Endothelial cell of umbilical vein (primary cell): ENCODE data around the gene GNMT. TPM values are rescaled to one million over a fixed set of nuclear protein-coding genes. Genes with fewer than 3 reads are reported as not detected.

Experiments used
- BruUV-seq: library from RNA; stranded (reverse); fragments of 400-500 nt; replicated peaks from 2 replicates; lab custom pipeline; 2021; lab: Mats Ljungman, UMichigan
- CTCF ChIA-PET: fragments of 300-600, 350-600 bp; sonication (Branson Sonifier 250); formaldehyde crosslinking; loops from one replicate; lab custom pipeline; 2021; ENCODE audit warnings: antibody characterized with exemption, inconsistent platforms; lab: Charles Lee
- POLR2A ChIA-PET: fragments of 300-600, 350-600 bp; sonication (Branson Sonifier 250); formaldehyde crosslinking; loops from one replicate; lab custom pipeline; 2021; ENCODE audit warnings: antibody characterized with exemption, inconsistent platforms; lab: Charles Lee
- DNase-seq: peaks from one replicate; pipeline ENCODE4 v3.0.0-alpha.2; 2011; ENCODE audit warnings: low read depth, low spot score
- FAIRE-seq: peaks from 2 replicates; lab custom pipeline; 2011; peaks lifted over from hg19 to GRCh38; lab: Jason Lieb, UNC
- H2AFZ ChIP-seq: 2 replicates; pipeline ENCODE4 v1.6.0; 2012; ENCODE audit warnings: low read depth, low read length, control low read depth, inconsistent platforms
- H3K27ac ChIP-seq: 2 replicates; pipeline ENCODE4 v1.5.1; 2011; ENCODE audit warnings: low read depth, mild to moderate bottlenecking, control low read depth, low read length, moderate library complexity; ENCODE audit not compliant: insufficient read depth
- H3K27me3 ChIP-seq, 2 experiments: 2 replicates each; pipeline versions ENCODE4 v1.6.0 to v1.6.1; 2011; ENCODE audit warnings: low read length in 2 of 2, mixed read lengths in 1 of 2; ENCODE audit not compliant: control insufficient read depth in 2 of 2, insufficient read depth in 2 of 2
- H3K36me3 ChIP-seq, 2 experiments: 2 replicates in 1 of 2; 3 replicates in 1 of 2; pipeline ENCODE4 v1.5.1; 2011; ENCODE audit warnings: low read length in 2 of 2, mild to moderate bottlenecking in 1 of 2, moderate library complexity in 1 of 2; ENCODE audit not compliant: control insufficient read depth in 2 of 2, insufficient read depth in 2 of 2; ENCODE audit errors: extremely low read depth in 1 of 2
- H3K4me1 ChIP-seq: 3 replicates; pipeline ENCODE4 v1.5.1; 2011; ENCODE audit warnings: mild to moderate bottlenecking, low read length; ENCODE audit not compliant: control insufficient read depth, insufficient read depth; ENCODE audit errors: extremely low read depth
- H3K4me2 ChIP-seq: 2 replicates; pipeline ENCODE4 v1.6.1; 2011; ENCODE audit warnings: low read length, control low read depth, mixed read lengths; ENCODE audit not compliant: insufficient read depth
- H3K4me3 ChIP-seq, 3 experiments: fragments of 200-600 bp in 1 of 3; sonication (generic), shearing (Covaris generic) in 1 of 3; replicated peaks in 1 of 3; 2 replicates each; pipeline ENCODE4 v1.5.1; 2011 to 2016; ENCODE audit warnings: control low read depth in 3 of 3, low read length in 3 of 3, mild to moderate bottlenecking in 2 of 3, inconsistent platforms in 1 of 3, low read depth in 1 of 3, moderate library complexity in 1 of 3; ENCODE audit not compliant: insufficient read depth in 1 of 3
- H3K79me2 ChIP-seq: 2 replicates; pipeline ENCODE4 v1.6.0; 2012; ENCODE audit warnings: low read length, inconsistent platforms; ENCODE audit not compliant: control insufficient read depth, insufficient read depth
- H3K9ac ChIP-seq: replicated peaks from 2 replicates; pipeline ENCODE3; 2011; ENCODE audit warnings: low read length, control low read depth; ENCODE audit not compliant: insufficient read depth; ENCODE audit errors: extremely low read depth
- H3K9me1 ChIP-seq: replicated peaks from 3 replicates; pipeline ENCODE4 v1.6.0; 2011; ENCODE audit warnings: mild to moderate bottlenecking, low read length; ENCODE audit not compliant: control insufficient read depth, insufficient read depth; ENCODE audit errors: extremely low read depth
- H3K9me3 ChIP-seq: replicated peaks from 2 replicates; pipeline ENCODE4 v1.5.1; 2012; ENCODE audit warnings: low read length, inconsistent platforms; ENCODE audit not compliant: control insufficient read depth, insufficient read depth
- H4K20me1 ChIP-seq: replicated peaks from 2 replicates; pipeline ENCODE3; 2011; ENCODE audit warnings: mild to moderate bottlenecking, low read length; ENCODE audit not compliant: control insufficient read depth, insufficient read depth; ENCODE audit errors: extremely low read depth
- CTCF ChIP-seq, 2 donors: IDR thresholded peaks; 1 replicate in 1 of 2; 2 replicates in 1 of 2; pipeline ENCODE4 v1.5.1; 2011; ENCODE audit warnings: low read length in 2 of 2, mild to moderate bottlenecking in 2 of 2, moderate library complexity in 2 of 2, control low read depth in 1 of 2, inconsistent platforms in 1 of 2, low read depth in 1 of 2; ENCODE audit not compliant: insufficient read depth in 1 of 2; ENCODE audit errors: extremely low read depth in 1 of 2
- EZH2 ChIP-seq: IDR thresholded peaks from 2 replicates; pipeline ENCODE4 v1.6.1; 2012; ENCODE audit warnings: borderline replicate concordance, low read depth, mild to moderate bottlenecking, moderate library complexity, low read length, inconsistent platforms; ENCODE audit not compliant: severe bottlenecking
- GATA2 ChIP-seq: IDR thresholded peaks from 2 replicates; pipeline ENCODE4 v1.7.0; 2011; ENCODE audit warnings: low read depth, mild to moderate bottlenecking, moderate library complexity, mixed read lengths, low read length; ENCODE audit not compliant: insufficient read length, insufficient read depth
- MAX ChIP-seq: IDR thresholded peaks from 2 replicates; pipeline ENCODE4 v1.6.1; 2011; ENCODE audit not compliant: insufficient read depth, insufficient read length
- MYC ChIP-seq: IDR thresholded peaks from one replicate; pipeline ENCODE4 v1.6.1; 2011; ENCODE audit warnings: mild to moderate bottlenecking, low read depth, low read length
- POLR2A ChIP-seq: IDR thresholded peaks from 2 replicates; pipeline ENCODE4 v1.6.1; 2012; ENCODE audit warnings: low read depth, mild to moderate bottlenecking, control low read depth, low read length
- POLR2AphosphoS5 ChIP-seq: IDR thresholded peaks from 2 replicates; pipeline ENCODE4 v1.6.1; 2012; ENCODE audit warnings: low read depth, mild to moderate bottlenecking, control low read depth, low read length, moderate library complexity; ENCODE audit not compliant: insufficient read depth
- dilution Hi-C: fragments of 300-500 bp; cut with MboI; formaldehyde crosslinking; loops from one replicate; pipeline ENCODE4 v1.15.0; 2019; ENCODE audit warnings: low sequenced_read_pairs; ENCODE audit not compliant: extremely low pct_ligation_motif_present
- intact Hi-C: fragments of 100-400 bp; cut with micrococcal nuclease; formaldehyde crosslinking; loops from one replicate; pipeline ENCODE4 v1.10.0; 2022
- polyA plus RNA-seq, 4 experiments: library from polyadenylated mRNA; depleted of rRNA in 3 of 4; stranded (reverse) in 3 of 4; unstranded in 1 of 4; fragments of >200 nt; gene quantifications; 2 replicates each; pipeline versions ENCODE4 v1.2.1 to v1.2.3, GENCODE V29; 2011 to 2012; ENCODE audit warnings: missing spikeins in 1 of 4
- total RNA-seq: library from RNA; stranded (reverse); gene quantifications from 2 replicates; pipeline ENCODE4 v1.2.3, GENCODE V29; 2021

The GNMT gene
- total and polyA plus RNA-seq, 2 donors (not counting 3 experiments of a cell fraction or from before 2014, with no cell fraction given) = 0.41 to 1.2 TPM

GRCh38 chr6:42971746-42972327 is 11.3 kb downstream of the GNMT start:
- Histone ChIP-seq H3K79me2 (no peaks in the 10 kb centered on the region), H3K4me3 (no peak overlapping the region), H3K4me2 (no peak overlapping the region), H3K9me1 (no peaks in the 10 kb centered on the region), H3K4me1 (peaks cover 7% of the 10 kb centered on the region), H3K9me3 (no peaks in the 10 kb centered on the region), H3K9ac (no peak overlapping the region), H4K20me1 (no peaks in the 10 kb centered on the region), H2AFZ (no peak overlapping the region), H3K27ac (no peak overlapping the region), H3K36me3 (peaks cover 0 to 4% of the 10 kb centered on the region in 2 experiments), H3K27me3 (no peaks in the 10 kb centered on the region)
- no peak for TF ChIP-seq MAX
- TF ChIP-seq EZH2 = no peak
- TF ChIP-seq POLR2AphosphoS5 = no peak
- no peak for TF ChIP-seq MYC
- no peak for TF ChIP-seq CTCF (IDR thresholded peaks at IDR 0.05; ENCODE audit: extremely low read depth in 1 of 2, insufficient read depth in 1 of 2, low read depth in 1 of 2, low read length in 2 of 2)
- TF ChIP-seq GATA2 = no peak
- TF ChIP-seq POLR2A = no peak
- dilution Hi-C loops (no loop called here), intact Hi-C loops (no loop called here)
- BruUV-seq = no TSS peak
- DNase-seq = no peak
- ChIA-PET POLR2A (no interaction called here), CTCF (interaction anchor here (1.1 kb wide), 2 partner anchors 34 to 172 kb away, joined by 3 to 4 read pairs; no protein-coding TSS in a partner anchor)
- FAIRE-seq = no peak
